ENCODE data around the gene TPCN2.

Gene TPCN2

DNA sequence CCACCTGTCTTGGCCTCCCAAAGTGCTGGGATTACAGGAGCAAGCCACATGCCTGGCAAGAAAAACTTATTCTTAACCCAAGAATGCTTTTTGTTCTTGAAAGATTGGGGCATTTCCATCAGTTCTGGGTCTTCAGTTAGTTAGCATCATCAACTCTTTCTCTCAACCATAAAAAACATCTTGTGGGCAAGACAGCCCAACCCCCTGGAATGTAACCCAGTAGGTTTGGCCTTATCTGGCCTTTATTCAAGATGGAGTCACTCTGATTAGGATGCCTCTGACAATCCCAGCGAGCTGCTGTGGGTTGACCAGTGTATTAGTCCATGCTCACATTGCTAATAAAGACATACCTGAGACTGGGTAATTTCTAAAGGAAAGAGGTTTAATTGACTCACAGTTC is 9.2 kb upstream of the TPCN2 start:
- no peak for DNase-seq (ENCODE audit: low read depth)

DNA sequence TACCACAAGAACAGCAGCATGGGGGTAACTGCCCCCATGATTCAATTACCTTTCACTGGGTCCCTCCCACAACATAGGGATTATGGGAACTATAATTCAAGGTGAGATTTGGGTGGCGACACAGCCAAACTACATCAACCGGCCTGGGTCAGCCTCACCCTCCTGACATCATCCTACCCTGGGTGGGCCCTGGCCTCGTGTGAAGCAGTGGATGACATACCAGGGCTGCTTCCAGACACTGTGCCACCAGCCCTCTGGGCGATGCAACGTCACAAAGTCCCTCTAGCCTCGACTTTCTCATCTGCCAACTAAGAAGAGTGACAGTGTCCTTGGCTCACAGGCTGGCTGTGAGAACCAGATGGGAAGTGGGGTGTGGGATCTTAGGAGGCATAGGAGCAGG is 8.7 kb upstream of the TPCN2 start:
- no peak for DNase-seq (ENCODE audit: low read depth)

DNA sequence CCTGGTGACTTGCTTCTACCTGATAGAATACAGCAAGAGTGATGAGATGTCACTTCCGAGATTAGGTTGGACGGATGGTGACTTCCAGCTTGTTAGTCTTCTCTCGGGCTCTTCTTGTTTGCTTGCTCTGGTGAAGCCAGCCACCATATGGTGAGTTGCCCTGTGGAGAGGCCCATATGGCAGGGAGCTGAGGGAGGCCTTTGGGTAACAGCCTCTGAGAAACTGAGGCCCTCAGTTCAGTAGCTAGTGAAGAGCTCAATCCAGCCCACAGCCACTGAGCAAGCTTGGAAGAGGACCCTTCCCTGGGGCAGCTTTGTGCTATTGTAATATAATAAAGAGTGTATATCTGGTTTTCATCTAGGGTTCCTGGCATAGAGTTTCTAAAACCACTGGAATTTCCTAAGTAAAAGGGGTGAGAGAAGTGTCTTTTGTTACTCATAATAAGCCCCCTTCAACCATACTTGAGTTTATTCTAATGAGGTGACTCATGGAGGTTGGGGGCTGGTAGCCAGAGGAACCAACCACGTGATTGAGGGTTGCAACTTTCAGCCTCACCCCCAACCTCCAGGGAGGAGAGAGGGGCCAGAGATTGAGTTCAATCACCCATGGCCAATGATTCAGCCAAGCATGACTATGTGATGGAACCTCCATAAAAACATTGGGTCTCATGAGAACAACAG is 8.0 kb upstream of the TPCN2 start:
- DNase-seq (ENCODE audit: low read depth) = peak; percentile 62

DNA sequence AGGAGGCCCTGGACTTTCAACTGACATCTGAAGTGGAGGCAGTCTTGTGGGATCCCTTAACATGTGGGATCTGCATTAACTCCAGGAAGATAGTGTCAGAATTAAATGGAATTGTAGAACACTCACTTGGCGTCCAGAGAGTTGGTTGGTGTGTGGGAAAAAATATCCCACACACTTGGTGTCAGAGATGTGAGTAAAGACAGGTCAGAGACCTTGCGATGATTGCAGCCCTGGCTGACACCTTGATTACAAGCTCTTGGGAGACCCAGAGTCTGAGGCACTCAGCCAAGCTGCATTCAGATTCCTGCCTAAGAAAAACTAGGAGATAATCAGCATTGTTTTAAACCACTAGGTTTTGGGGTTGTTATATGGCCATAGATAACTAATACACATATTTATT is 7.2 kb upstream of the TPCN2 start:
- no peak for DNase-seq (ENCODE audit: low read depth)

DNA sequence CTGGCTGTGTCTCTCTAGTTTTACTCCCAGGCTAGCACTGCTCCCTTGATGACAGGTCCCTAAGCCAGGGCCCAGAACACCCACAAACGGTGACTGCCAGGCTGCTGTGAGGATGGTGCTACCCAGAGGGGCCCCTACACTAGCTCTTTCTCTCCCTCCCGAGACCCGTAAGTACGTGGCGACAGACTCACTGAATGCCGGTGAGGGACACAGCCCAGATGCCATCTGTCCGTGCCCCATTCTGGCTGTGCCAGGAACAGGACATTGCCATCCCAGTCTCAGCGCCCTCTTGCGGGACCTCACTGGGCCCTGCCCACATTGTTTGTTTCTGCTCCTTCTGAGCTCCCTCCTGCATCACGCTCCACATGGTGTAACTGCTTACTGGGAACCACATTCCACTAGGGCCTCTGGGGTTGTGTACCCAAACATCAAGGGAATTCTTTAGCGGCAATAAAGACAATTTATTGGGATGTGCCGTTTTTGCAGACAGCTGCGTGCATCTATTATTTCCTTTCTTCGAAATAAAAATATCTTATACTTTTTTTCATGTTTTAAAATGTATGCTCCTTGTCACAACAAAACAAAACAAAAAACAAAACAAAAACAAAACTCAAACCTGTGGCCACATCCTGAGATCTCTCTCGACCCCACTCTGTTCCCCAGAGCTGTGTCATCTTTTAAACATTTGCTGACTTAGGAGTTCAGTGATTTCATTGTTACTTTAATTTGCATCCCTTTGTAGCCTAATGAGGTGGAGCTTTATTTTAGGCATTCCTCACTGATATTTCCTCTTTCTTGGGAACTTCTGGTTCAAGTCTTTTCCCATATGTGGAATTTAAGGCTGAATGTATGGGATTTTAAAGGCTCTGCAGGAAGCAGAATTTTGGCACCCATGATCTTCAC is 4.4 kb upstream of the TPCN2 start:
- peak; percentile 71 for DNase-seq (ENCODE audit: low read depth)

DNA sequence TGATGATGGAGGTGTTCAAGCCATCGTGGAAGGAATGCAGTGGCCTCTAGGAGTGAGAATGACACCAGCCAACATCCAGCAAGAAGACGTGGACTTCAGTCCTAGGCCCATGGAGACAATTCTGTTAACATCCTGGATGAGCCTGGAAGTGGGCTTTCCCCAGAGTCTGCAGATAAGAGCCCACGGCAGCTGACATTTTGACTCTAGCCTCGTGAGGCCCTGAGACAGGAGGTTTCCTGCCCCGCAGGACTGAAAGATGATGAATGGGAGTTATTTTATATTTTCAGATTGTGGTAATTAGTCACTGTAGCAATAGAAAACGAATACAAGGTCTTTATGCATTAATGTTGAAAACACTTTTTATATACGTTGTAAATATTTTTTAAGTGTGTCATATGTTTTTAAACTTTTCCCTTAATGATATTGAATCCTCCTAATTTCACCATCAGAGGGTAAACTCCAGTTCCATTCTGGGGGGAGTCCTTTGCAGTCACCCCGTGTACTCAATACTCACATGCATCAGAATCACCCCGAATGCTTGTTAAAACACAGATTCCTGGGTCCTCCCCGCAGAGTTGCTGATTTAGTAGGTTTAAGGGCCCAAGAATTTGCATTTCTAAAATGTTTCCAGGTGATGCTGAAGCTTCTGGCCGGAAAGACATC is 570 bp upstream of the TPCN2 start:
- DNase-seq (ENCODE audit: low read depth) = no peak

DNA sequence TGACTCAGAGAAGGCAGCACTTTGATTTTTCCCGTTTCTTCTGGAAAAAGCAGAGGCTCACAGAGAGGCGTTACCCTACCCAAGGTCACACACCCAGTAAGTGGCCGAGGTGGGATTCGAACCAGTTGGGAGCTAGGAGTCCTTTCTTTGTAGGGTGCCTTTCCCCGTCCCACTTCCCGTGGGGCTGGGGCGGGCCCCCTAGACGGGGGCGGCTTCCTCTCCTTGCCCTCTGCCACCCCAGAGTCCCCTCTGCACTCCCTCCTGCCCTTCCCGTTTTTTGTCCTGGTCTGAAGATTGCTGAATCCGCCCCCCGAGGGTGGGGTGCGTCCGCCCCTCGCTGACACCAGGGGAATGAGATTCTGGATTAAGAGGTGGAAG is 747 bp downstream of the TPCN2 start:
- DNase-seq (ENCODE audit: low read depth) = no peak

DNA sequence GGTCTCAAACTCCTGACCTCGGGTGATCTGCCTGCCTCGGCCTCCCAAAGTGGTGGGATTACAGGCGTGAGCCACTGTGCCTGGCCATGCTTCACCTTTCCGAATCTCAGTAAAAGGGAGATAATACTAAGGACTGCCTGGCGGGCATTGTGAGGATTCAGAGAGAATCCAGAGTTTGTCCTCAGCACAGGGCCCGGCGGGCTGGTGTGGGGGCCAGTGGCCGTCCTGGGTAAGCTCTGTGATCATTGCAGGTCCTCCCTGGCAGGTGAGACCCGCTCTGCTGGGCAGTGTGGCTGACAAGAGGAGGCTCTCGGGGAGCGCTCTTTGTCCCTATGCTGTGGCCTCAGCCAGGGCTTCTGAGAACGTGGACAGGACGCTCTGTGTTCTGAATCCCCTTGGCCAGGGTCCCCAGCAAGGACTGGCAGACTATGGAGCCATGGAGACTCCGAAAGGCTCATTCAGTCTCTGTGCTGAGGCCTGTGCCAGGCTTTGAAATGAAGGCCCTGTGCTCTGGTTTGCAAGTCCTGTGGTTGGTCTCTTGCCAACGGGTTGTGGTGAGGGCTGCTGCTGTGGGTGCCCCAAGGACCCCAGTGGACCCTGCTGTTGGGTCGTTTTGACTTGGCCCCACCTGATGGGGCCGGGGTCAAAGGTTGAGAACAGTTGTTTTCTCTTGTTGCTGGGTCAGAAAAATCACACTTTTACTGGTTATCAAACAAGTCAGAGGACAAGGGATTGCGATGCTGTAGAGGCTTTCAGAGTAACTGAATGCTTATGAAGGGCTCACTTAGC is 2.1 kb downstream of the TPCN2 start:
- DNase-seq (ENCODE audit: low read depth) = no peak

DNA sequence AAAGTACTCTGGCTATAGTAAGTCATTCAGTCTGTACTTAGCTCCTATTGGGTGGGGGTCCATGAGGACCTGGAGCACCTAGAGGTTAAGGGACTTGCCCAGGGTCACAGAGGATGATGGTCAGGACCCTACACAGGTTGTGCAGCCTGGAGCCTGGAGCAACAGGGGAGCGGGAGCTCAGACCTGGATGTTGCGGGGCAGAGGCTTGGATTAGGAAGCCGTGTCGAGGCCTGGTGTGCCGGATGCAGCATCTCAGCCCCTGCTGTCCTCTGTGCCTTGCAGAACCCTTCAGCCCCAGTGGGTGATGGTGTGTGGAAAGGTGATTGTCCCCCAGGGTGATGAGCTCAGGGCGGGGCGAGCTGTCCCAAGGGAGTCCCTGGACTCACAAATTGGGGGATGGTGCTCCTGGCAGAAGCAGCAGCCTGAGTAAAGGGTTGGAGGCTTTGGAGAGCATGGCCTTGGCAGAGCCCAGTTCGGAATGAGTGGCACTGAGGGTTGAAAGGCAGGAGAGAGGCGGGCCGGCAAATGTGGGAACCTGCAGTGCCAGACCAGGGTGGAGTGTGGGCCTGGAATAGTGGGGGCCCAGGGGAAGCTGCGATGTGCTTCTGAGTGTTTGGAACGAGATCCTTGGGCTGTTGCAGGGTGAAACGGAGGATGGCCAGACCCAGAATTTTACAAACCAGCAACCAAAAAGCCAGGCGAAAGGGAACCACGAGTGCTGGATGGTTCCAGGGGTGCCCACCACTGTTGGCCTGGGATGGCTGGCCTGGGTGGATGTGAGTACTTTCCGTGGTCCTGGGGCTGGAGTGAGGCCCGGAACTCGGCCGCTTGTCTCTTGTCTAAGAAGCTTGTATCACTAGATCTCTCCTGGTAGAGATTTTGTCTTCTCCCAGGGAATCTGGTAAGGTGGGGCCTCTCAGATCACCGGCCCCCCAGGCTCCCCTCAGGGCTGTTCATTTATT is 2.9 kb downstream of the TPCN2 start:
- no peak for DNase-seq (ENCODE audit: low read depth)

DNA sequence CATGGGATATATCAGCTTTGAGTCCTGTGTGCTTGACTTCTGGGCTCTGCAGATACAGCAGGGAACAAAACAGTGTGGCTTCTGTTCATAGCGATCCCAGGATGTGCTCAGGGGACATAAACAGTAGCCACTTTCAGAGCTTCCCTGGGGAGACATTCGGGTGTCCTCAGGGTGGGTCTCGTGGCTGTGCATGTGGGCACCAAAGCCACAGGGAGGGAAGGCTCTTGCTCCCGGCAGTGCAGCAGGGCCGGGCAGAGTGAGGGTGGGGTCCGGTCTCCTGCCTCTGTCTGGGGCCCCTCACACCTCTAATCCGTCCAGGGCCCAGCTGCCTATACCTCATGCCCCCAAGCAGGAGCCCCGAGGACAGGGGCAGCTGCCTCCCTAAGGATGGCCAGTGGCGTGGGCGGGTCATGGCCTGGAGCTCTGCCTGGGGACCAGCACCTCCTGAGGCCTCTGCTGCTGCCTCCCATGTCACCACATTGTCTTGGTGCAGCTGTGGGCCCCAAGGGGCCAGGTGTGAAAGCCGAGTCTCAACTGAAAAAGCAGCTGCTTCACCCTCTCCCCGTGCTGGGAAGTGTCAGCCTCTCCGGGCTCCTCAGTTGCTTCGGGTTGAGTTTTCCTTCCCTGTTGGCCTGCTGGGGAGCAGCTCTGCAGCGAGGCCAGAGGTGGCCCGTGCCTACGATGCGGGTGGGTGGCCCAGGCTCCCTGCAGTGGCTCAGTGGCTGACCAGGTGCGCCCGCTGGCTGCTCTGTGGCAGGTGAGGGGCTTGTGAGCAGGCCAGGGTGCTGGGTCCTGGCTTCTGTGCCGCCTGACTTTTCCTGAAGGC is 3.8 kb downstream of the TPCN2 start:
- DNase-seq (ENCODE audit: low read depth) = no peak

DNA sequence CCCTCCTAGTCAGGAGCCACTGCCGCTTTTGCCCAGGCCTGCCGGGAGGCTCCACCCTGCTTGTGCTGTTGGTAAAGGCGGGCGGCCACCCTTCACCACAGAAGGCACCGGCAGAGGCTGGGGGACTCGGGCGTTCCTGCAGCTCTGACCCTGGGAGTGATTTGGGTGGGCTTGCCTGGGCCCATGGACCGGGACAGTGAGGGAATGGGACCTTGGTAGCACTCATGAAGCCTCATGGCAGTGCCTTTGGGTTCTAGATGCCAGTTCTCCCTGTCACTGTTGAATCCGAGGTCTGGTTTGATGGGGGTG is 4.4 kb downstream of the TPCN2 start:
- no peak for DNase-seq (ENCODE audit: low read depth)

DNA sequence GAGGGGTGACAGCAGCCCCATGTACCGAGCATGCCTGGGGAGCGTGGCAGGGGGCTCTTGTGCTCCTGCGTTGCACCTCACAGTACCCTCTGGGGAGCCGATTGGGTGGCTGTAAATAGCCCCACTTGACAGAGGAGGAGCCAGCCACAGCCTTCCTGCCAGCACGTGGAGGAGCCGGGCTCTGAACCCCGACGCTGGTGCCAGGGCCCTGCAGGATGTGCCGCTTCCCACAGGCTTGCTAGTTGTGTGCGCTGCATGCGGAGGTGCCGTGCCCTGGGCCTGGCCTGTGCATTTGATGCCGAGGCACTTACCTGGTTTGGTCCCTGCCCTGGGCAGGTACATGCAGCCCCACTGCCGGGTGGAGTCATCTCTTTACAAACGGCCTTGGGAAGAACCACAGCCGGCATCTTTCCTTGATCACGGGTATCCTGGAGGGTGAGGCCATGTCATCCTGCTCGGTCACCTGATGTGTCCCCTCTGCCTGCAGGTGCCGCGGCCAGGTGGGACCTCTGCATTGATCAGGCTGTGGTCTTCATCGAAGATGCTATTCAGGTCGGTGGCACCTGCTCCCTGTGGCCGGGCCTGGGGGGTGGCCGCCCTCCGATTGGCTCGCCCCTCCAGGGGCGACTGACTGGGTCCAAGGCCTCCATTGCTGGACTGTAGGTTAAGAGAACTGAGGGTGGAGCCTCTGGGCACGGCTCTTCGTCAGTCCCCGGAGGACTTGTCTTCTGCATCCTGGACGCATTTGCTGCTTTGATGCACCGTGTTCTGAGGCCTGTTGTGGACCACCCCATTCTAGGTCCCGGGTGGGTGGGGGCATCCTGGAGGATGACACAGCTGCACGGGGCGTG is 5.0 kb downstream of the TPCN2 start:
- DNase-seq (ENCODE audit: low read depth) = no peak

DNA sequence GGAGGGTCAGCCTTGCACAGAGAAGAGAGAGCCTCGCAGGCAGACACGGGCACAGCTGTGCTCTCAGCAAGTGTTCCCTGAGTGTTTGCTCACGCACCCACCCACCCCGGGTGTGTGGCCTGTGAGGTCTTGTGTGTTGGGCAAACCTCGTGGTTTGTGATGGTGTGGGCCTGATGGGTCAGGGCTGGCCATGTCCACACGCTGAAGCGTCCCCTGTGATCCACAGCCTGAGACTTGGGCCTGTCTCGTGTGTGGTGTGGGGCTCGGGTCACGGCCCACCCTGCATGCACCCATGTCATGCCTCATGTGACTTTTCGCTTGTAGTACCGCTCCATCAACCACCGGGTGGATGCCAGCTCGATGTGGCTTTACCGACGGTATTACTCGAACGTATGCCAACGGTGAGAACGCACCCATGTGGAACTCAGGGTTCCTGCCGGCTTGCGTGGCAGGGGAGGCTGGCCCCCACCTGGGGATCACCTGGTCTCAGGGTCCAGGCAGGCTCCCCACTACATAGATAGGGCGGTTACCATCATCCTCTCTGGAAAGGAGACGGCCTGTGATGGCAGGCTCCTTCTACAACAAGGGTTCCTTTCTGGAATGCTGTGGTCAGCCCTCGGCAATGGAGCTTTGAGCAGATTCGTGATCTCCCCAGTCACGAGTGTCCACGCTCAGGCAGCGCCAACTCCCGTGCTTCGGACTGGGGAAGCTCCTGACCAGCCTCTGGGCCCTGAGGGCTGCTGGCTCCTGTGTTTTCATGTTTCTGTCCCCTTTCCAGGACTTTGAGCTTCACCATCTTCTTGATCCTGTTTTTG is 5.9 kb downstream of the TPCN2 start:
- DNase-seq (ENCODE audit: low read depth) = no peak

DNA sequence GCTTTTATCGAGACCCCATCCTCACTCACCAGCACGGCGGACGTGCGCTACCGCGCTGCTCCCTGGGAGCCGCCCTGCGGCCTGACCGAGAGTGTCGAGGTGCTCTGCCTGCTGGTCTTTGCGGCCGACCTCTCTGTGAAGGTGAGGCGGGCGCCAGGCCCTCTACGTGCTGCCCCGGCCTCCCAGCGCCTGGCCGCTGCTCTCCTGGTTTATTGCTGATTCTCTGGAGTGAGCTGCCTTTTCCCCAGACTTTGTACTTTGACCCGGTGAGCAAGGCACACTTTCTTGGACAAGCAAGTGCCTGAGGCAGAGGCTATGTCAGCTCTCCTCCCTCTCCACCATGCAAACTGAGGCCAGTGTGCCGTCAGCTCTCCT is 6.5 kb downstream of the TPCN2 start:
- no peak for DNase-seq (ENCODE audit: low read depth)

DNA sequence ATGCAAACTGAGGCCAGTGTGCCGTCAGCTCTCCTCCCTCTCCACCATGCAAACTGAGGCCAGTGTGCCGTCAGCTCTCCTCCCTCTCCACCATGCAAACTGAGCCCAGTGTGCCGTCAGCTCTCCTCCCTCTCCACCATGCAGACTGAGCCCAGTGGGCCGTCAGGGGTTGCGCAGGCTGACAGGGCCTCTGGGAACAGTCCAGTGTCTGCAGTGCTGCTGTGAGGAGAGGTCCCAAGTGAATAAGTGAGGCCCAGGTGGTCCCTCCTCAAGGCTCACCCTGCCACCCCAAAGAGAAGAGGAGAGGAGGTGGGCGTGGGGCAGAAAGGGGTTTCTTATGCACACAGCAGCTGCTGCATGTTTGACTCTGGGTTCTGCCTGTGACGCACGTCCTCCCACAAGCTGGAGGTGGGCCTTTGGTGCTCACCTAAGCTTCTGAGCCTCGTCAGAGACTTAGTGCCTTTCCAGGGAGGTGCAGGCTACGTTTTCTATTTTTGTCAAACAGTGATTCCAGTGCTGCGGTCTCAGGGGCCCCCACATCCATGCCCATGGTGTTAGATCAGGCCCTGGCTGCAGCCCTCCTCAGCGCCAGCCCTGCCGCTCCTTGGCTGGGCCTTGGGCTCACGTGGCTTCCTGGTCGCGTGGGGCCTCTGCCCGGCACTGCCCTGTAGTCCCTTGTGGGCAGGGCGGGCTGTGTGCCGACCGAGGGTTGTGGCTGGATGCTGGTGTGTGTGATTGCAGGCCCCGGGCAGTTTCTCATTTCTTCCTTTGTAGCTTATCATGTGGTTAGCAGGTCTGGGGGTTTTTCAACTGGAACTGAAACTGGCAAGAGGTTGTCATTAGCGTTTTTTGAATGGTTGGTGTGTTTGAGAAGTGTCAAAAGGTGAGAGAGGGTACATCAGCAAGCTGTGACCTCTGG is 7.1 kb downstream of the TPCN2 start:
- DNase-seq (ENCODE audit: low read depth) = no peak

DNA sequence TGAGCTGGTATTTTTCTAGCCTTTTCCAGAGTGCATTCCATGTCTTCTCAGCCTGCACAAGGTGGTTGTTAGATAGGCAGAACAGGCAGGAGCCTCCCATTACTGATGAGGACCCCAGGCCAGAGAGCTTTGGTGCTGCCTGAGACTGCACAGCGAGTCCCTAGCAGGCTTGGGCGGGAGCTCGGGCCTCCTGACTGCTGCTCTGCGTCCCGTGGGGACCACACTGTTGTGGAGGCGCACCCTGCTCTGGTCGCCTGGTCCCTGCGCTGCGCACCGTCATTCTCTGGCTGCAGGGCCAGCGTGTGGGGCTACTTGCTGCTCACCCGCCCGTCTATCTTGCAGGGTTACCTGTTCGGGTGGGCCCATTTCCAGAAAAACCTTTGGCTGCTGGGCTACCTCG is 8.5 kb downstream of the TPCN2 start:
- no peak for DNase-seq (ENCODE audit: low read depth)

DNA sequence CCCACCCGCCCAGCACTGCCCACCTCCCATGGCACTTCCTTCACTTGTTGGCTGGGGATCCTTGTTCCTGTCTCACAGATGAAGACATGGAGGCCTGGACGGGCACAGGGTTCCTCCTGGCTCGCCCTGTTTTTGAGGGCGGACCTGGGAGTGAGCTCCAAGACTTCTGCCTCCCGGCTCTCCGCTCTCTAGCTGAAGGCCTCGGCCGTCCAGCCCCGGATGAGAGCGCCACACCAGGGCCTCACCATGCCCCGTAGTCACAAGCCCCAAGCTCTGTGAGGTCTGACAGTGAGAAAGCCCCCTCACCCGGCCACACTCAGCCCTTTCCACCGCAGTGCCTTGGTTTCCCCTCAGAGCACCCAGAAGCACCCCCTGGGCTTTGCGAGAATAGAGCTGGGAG is 9.1 kb downstream of the TPCN2 start:
- DNase-seq (ENCODE audit: low read depth) = no peak
